Activated naive CD4-positive, alpha-beta T cell treated with anti-CD3 and anti-CD28 coated beads, Interleukin-2, amount 10 ng/mL, durations not matched to agents 5 hours and 36 hours (primary cell): Measurements from ENCODE around the gene RCVRN. TPM values are rescaled to one million over a fixed set of nuclear protein-coding genes. Genes with fewer than 3 reads are reported as not detected.

Experiments
- total RNA-seq, 2 experiments: library from RNA; stranded (reverse); gene quantifications; one replicate each; pipeline ENCODE4 v1.2.3, GENCODE V29; 2021

The RCVRN gene
- total RNA-seq = not detected

DNA sequence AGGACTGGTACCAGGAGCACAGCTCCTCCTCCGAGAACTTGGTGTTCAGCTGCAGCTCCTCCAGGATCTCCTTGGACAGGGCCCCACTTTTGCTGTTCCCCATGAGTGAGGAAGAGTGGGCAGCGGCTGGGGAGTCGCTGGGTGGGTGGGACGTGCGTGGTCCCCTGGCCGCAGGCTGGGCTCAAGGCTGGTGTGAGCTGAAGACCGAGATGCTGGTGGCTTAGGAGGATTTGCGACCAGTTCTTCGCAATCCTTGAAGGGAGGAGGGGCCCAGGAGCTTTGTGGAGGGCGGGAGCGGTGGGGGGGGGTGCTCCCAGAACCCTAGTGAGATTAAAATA, at the start of gene RCVRN:
Gene RCVRN (minus strand): TSS at position 194 of the 338 bp plus-strand sequence. CDS start 91 bp downstream, at position 103.

Other genes with a start within 250 kb of the RCVRN start
- not detected for gene DHRS7C, start 113.7 kb downstream of the RCVRN start, total RNA-seq
- not detected for gene GSG1L2, start 83.2 kb downstream of the RCVRN start, total RNA-seq
- gene GLP2R, start 79.3 kb downstream of the RCVRN start, total RNA-seq = not detected